HCT116 (cell line): ENCODE data around the gene SLC5A5.

Source experiments
- EZH2 ChIP-seq: fragments of 200-600 bp; sonication (generic); IDR thresholded peaks from 2 replicates; pipeline ENCODE4 v1.6.1; 2017; ENCODE audit warnings: antibody characterized with exemption, mixed run types
- EZH2phosphoT487 ChIP-seq: fragments of 200-600 bp; IDR thresholded peaks from 2 replicates; pipeline ENCODE4 v1.6.1; 2018; ENCODE audit warnings: antibody characterized with exemption, borderline replicate concordance
- POLR2A ChIP-seq: IDR thresholded peaks from 2 replicates; pipeline ENCODE4 v1.7.0; 2011; ENCODE audit warnings: borderline replicate concordance; ENCODE audit not compliant: insufficient read depth, insufficient read length; ENCODE audit errors: extremely low read depth
- POLR2AphosphoS5 ChIP-seq: IDR thresholded peaks from 2 replicates; pipeline ENCODE4 v1.6.1; 2011; ENCODE audit warnings: mild to moderate bottlenecking, low read depth, low read length, moderate library complexity
- RAD21 ChIP-seq: IDR thresholded peaks from 2 replicates; pipeline ENCODE4 v1.6.1; 2012; ENCODE audit warnings: low read depth, mild to moderate bottlenecking
- SP1 ChIP-seq: IDR thresholded peaks from 2 replicates; pipeline ENCODE4 v1.6.1; 2012; ENCODE audit warnings: low read depth
- TCF7L2 ChIP-seq: IDR thresholded peaks from 2 replicates; pipeline ENCODE4 v1.7.0; 2011; ENCODE audit warnings: borderline replicate concordance, inconsistent platforms; ENCODE audit not compliant: insufficient read depth, insufficient read length; ENCODE audit errors: extremely low read depth
- ZBTB33 ChIP-seq: IDR thresholded peaks from 2 replicates; pipeline ENCODE4 v1.6.1; 2011; ENCODE audit warnings: mild to moderate bottlenecking, low read length, moderate library complexity; ENCODE audit not compliant: insufficient replicate concordance; ENCODE audit errors: extremely low read depth
- TF ChIP-seq, protein P1 (sequence below), 3 experiments: fragments of 200-600 bp in 1 of 3; sonication (generic) in 1 of 3; IDR thresholded peaks in 2 of 3; conservative IDR thresholded peaks in 1 of 3; 2 replicates each; pipeline ENCODE4 v1.5.1; 2012 to 2017; ENCODE audit warnings: low read depth in 2 of 3, low read length in 2 of 3, antibody characterized with exemption in 1 of 3, borderline replicate concordance in 1 of 3, control low read depth in 1 of 3, mild to moderate bottlenecking in 1 of 3, mixed read lengths in 1 of 3, mixed run types in 1 of 3, moderate library complexity in 1 of 3; ENCODE audit not compliant: insufficient read depth in 1 of 3
- TF ChIP-seq, protein P2 (sequence below): IDR thresholded peaks from 2 replicates; pipeline ENCODE4 v1.6.1; 2012; ENCODE audit warnings: low read depth

GRCh38 chr19:17902701-17903100, 31.0 kb downstream of the SLC5A5 start:
- TF ChIP-seq, protein P1, sequence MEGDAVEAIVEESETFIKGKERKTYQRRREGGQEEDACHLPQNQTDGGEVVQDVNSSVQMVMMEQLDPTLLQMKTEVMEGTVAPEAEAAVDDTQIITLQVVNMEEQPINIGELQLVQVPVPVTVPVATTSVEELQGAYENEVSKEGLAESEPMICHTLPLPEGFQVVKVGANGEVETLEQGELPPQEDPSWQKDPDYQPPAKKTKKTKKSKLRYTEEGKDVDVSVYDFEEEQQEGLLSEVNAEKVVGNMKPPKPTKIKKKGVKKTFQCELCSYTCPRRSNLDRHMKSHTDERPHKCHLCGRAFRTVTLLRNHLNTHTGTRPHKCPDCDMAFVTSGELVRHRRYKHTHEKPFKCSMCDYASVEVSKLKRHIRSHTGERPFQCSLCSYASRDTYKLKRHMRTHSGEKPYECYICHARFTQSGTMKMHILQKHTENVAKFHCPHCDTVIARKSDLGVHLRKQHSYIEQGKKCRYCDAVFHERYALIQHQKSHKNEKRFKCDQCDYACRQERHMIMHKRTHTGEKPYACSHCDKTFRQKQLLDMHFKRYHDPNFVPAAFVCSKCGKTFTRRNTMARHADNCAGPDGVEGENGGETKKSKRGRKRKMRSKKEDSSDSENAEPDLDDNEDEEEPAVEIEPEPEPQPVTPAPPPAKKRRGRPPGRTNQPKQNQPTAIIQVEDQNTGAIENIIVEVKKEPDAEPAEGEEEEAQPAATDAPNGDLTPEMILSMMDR (IDR thresholded peaks at IDR 0.05 in 2 of 3, conservative IDR thresholded peaks at IDR 0.05 in 1 of 3; ENCODE audit: borderline replicate concordance in 1 of 3, insufficient read depth in 1 of 3, low read depth in 2 of 3, low read length in 2 of 3) = no peak
- TF ChIP-seq POLR2A (no peak), ZBTB33 (no peak), POLR2AphosphoS5 (no peak), EZH2 (no peak), TCF7L2 (no peak), EZH2phosphoT487 (no peak), RAD21 (no peak), SP1 (no peak)
- TF ChIP-seq, protein P2, sequence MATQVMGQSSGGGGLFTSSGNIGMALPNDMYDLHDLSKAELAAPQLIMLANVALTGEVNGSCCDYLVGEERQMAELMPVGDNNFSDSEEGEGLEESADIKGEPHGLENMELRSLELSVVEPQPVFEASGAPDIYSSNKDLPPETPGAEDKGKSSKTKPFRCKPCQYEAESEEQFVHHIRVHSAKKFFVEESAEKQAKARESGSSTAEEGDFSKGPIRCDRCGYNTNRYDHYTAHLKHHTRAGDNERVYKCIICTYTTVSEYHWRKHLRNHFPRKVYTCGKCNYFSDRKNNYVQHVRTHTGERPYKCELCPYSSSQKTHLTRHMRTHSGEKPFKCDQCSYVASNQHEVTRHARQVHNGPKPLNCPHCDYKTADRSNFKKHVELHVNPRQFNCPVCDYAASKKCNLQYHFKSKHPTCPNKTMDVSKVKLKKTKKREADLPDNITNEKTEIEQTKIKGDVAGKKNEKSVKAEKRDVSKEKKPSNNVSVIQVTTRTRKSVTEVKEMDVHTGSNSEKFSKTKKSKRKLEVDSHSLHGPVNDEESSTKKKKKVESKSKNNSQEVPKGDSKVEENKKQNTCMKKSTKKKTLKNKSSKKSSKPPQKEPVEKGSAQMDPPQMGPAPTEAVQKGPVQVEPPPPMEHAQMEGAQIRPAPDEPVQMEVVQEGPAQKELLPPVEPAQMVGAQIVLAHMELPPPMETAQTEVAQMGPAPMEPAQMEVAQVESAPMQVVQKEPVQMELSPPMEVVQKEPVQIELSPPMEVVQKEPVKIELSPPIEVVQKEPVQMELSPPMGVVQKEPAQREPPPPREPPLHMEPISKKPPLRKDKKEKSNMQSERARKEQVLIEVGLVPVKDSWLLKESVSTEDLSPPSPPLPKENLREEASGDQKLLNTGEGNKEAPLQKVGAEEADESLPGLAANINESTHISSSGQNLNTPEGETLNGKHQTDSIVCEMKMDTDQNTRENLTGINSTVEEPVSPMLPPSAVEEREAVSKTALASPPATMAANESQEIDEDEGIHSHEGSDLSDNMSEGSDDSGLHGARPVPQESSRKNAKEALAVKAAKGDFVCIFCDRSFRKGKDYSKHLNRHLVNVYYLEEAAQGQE = no peak
